GM19324 (cell line): ENCODE measurements around the gene CDC20.
"Not testable (repeated sequence)": the region's sequence is repeated elsewhere in the genome, so short reads cannot be mapped to it uniquely, and the experiment has no call there.

ENCODE experiments used
- ATAC-seq: cut with Tn5 transposase; IDR thresholded peaks from one replicate; pipeline ENCODE4 v1.9.1; 2021; ENCODE audit warnings: mild to moderate bottlenecking, moderate library complexity; ENCODE audit not compliant: unreplicated experiment, low FRiP score

The CDC20 gene

DNA sequence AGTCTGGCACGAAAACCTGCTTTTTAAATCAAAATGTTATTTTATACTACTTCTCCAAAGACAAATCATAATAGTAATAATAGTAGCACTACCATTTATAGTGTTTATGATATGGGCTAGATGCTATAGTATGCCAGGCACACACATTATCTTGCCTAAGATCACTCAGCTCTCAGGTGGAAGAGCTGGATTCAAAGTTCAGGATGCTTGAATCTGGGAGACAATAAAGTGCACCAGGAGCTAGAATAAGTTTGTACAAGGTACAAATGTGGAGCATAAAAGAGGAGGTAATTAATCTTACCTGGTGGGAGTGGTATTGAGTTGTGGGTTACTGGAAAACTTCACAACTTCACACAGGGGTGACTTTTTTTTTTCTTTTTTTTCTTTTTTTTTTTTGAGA, 19.1 kb downstream of the CDC20 start:
- no peak for ATAC-seq

DNA sequence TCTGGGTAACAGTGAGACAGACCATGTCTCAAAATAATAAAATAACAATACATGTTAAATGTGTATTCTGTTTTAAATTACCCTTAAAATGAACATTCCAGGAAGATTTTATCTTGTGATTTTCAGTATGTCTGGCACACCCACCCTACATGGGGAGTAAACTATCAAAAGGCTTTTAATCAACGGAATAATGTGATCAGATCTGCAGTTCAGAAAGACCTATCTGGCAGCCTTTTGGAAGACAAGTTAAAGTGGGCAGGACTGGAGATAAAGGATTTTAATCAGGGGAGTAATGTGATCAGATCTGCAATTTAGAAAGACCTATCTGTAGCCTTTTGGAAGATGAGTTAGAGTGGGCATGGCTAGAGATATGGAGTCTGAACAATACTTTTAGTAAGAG, 20.7 kb downstream of the CDC20 start:
- ATAC-seq, result no peak

DNA sequence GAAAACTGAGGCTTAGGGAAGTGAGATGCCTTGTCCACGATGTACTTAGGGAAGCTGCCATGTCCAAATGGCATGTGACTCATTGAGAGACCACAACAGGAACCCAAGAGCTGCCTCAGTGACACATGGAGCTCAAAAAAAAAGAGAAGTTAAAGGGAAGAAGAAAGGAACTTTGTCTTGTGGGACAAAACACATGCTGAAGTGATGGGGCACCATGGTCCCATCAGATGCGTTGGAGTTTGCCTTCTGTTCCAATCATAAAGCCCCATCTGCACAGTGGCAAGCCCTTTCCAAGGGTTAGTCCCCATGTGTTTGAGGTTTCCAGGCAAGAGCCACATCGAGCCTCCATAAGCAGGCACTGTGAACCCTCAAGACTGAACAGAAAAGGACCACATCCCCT, 22.8 kb downstream of the CDC20 start:
- ATAC-seq, result no peak

DNA sequence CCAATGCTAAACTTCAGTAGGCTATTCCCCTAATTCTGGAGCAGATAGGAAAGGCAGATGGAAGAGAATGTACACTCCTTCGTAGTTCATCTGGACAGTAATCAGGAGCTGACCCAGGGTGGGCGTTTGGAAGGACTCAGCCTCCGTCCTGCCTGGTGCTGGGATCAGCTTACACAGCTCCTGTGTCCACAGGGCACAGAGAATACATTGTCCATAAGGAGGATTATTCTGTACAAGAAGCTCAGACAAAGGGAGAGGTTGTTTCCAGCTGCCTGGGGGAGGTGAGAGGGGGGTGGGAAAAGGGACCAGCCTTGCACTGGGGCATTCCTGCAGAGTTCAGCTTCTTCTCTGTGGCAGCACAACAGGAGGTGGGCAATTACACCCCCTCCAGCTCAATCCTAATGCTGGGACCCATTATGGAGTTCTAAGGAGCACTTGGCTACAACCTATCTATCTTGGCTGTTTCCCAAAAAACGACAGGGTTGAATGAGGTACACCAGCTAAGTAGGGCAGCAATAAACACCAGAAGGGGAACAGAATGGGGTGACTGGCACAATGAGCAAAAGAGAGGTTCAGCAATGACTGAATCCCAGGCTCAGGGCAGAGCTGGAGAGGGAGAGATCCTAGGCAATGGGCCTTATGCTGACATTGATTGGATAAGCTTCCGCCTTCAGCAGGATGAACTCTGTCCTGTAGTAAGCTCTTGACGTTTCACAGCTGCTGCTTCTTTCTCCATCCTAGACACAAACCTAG, 23.4 kb downstream of the CDC20 start:
- no peak for ATAC-seq

DNA sequence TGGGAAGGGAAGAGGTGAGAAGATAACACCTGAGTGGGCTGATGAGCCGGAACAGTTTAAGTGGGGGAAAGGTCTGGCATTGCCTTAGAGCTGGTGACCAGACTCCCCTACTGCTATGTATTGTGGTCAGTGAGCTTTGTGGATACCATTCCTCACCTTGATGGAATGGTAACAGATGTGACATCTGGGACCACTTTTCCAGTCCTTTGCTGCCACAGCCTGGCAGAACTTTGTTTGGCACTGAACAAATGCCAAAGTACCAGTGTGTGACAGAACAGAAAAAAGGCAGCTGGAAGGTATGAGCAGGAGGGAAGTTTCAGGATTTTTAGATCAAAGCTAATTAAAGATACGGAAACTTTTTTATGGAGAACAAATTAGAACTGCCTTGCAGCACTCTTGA, 24.7 kb downstream of the CDC20 start:
- ATAC-seq, result no peak

DNA sequence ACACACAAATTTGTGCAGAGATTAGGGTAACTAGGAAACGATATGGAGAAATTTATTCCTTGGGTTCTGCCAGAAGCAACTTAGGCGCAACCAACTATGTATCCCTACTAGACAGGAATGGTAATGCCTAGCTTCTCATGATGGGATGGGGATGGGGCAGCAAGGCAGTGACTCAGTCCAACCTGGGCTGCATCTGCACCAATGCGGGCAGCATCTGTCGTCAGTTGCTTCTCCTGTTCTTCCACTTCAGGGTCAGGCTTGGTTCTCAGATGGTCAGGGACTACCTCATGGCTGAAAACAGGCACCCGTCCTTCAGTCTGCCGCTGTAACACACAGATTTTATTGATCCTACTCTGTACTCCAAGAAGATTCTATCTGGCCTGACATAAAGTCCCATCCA, 27.9 kb downstream of the CDC20 start:
- ATAC-seq, result no peak

DNA sequence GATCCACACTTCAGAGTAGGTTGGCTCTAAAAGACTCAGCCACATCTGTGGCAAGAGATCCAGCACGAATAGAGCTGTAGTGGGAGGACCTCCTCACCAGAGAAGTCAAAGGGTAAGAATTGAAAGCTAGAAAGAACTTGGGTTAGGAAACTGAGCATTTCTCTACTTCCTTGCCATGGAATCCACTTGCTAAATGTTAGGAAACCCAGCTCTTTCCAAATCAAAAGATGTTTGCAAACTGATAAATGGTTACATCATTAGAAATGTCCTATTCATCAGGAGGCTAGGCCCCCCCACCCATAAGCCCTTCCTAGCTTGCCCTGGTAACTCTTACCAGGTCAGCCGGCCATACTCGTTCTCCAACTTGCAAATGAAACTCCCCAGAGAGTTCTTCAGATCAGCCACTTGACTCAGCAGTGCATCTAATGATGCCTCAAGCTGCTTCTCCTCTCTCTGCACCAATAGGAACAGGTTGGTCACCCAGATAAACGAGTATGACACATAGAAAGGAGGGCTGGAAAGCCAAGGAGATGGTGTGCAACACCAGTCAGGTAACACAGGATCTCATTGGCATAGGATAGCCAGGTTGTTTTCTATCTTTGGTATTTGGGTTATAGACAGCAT, 29.3 kb downstream of the CDC20 start:
- ATAC-seq, result no peak

DNA sequence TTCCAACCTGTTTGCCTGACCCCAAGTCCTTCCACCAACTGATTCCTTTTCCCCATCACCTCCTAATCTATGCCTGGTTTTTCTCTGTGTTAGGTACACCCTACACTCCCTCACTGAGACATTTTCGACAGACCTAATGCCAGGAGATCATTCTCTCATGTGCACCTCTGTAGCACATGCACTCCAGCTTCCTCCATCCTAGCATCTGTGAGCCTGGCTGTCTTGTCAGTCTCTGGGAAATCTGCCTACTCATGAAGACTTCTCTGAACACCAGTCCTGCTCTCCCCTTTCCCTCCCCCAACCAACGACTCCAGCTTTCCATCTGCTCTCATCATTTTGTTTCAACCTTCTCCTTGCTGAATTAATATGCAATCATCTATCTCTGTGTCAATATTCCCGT, 29.8 kb downstream of the CDC20 start:
- no peak for ATAC-seq

DNA sequence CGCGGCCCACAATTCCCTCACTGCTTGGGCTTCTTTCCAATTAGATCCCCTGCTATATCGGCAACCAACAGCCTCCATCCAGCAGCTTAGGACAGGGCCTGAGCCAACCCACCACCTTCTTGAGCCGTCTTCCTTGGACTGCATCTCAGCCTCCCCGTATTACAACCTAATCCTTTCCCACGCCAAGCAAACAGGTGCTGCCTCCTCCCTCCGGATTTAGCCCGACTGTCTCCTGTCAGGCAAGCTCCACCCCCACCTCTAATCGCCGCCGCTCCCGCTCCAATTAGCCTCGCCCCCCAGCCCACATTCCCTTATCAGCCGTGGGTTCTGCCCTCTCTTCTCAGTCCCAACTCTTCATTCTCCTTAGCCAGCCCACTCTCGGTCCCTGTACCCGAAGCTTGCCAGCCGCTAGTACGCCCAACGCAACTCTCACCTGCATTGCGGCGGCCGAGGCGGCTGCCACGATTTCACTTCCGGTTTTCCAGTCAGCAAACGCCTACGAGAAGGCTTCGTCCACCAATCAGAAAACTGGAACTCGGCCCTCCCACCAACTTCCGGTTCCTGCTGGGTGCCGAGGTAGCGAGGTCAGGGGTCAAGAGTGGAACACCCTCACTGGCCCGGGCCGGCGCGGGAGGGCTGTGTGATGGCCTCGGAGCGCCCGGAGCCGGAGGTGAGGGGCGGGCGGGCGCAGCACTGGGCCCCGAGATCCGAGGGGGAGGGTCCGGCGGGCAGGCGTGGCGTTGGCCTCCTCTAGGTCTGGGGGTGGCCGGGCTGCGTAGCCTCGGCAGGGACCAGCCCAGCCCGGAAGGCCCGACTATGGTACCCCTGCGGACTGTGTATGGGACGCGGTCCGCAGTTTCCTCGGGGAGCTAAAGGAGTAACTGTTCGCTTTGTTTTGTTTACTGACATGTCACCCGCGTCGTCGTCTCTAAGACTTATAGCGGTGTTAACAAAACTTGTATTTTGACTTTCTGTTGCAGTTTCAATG, 30.8 kb downstream of the CDC20 start, which contains the start of the genes MED8 and SZT2:
MED8 (minus strand) TSS at position 475 of the 988 bp plus-strand sequence; CDS start at position 439, 36 bp downstream.
SZT2 (plus strand) TSS at position 574 of the 988 bp plus-strand sequence; CDS start at position 644, 70 bp downstream.
- peak; percentile 85 for ATAC-seq

DNA sequence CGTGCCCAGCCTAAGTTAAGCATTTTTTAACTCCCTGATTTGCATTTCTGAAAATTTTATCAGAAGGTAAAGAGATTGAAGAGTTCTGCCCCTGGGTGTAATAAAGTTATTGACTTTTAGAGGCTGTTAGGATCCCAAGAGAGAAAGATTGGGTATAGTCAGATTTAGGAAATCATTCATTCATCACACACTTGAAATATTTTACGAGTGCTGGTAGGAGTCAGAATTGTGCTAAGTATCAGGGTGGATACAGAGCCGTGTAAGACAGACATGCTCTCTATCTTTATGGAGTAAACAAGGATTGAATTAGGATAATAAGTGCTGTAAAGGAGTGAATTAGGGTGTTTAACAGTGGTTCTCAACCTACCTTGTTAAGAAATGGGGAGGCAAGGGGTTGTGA, 33.9 kb downstream of the CDC20 start:
- ATAC-seq, result no peak

DNA sequence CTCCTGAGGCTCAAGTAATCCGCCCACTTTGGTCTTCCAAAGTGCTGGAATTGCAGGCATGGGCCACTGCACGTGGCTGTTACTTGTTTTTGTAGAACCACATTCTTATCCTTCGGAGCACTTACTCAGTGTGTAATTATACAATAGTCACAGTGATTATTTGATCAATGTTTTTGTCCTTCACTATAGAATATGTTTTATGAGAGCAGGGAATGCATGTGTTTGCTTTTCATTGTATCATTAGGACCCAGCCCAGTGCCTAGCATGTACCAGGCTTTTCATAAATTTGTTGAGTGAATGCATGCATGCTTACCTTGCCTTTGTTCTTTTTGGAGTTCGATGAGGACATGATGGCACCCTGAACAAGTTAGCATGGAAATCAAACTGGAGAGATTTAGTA, 36.7 kb downstream of the CDC20 start:
- ATAC-seq, result no peak

DNA sequence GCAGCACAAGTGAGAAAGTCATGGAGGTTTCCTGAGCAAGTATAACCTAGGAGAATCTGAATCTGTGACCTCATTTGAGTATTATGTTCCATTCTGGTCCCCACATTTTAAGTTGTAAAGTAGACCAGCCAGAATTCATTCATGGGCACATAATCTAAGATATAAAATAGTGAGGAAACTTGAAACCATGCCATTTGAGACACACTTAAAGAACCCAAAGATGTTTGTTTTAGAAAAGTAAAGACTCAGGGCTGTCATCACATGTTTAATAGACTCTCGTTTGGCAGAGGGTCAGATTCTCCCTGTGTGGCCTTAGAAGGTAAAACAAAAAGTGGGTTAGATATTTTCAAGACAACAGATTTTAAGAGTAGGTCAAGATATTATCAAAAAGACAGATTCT, 37.3 kb downstream of the CDC20 start:
- ATAC-seq, result no peak

DNA sequence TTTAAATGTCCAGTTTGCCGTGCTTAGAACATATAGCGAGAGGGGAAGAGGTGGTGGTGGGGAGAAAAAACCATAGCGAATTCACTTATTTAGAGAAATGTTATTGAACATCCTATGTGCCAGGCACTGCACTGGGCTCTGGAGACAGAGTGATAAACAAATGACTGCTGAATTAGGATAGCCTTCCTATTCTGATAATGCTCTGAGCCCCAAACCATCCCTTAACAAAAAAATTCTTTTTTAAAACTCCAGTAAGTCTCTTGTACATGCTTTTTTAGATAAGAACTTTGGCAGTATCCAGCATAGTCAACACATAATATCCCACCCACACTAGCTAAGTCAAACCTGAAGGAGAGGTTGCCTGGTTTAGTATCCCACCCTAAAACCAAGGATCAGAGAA, 39.4 kb downstream of the CDC20 start:
- no peak for ATAC-seq

DNA sequence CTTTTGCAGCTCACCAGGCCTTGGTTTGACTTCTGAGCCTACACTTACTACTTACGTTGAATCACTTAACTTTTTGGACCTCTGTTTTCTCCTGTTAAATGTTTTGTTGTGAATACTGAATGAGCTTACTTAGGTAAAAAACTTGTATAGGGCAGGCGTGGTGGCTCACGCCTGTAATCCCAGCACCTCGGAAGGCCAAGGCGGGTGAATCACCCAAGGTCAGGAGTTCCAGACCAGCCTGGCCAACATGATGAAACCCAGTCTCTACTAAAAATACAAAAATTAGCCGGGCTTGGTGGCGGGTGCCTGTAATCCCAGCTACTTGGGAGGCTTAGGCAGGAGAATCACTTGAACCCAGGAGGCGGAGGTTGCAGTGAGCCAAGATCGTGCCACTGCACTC, 41.7 kb downstream of the CDC20 start:
- ATAC-seq, result not testable (repeated sequence)

DNA sequence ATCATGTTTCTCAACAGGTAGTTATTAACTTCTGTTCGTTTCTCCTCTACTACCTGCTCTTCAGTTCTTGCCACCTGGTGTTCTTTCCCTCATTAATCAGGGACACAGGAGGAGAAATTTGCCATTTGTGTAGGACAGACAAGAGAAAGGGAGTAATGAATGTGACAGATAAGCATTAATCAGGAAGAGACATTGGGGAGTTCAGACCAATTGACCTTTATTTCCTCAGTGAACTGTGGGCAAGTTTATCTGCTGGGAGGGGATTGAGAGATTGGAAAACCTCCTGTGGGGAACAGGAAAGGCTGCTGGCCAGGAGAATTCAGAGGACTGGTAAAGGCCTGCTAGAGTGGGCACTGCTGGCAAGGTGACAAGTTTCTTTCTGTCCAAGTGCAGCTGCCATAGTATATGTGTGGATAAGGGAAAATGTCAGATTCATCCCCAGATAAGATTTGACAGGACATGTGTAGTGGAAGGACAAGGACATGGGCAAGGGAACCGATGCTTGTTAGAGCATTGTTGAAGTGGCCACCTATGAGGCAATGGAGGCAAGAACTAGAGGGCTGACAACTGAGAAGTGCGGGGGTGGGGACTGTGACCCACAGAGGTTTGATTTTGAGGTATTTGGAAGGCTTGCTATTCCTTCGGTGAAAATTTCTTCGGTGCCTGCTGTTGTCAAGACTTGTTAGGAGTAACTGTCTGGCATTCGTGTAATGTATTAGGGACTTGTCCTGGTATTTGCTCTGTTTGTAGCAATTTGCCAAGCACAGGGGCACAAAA, 43.5 kb downstream of the CDC20 start:
- ATAC-seq, result no peak

DNA sequence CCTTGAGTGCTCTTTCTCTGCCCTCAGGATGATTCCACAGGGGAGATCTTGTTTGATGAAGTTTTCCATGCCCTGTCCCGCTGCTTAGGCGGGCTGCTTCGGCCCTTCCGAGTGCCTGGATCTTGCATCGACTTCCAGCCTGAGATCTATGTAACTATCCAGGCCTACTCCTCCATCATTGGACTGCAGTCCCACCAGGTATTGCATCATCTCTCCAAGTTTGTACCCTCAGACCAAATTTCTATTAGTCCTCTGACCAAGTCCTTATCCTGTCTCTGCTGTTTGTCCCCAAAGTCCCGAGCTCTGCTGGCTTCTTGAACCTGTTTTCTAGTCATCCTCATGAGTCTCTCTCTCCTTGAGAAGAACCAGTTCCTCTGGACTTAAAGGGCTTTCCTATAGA, 45.6 kb downstream of the CDC20 start:
- no peak for ATAC-seq

DNA sequence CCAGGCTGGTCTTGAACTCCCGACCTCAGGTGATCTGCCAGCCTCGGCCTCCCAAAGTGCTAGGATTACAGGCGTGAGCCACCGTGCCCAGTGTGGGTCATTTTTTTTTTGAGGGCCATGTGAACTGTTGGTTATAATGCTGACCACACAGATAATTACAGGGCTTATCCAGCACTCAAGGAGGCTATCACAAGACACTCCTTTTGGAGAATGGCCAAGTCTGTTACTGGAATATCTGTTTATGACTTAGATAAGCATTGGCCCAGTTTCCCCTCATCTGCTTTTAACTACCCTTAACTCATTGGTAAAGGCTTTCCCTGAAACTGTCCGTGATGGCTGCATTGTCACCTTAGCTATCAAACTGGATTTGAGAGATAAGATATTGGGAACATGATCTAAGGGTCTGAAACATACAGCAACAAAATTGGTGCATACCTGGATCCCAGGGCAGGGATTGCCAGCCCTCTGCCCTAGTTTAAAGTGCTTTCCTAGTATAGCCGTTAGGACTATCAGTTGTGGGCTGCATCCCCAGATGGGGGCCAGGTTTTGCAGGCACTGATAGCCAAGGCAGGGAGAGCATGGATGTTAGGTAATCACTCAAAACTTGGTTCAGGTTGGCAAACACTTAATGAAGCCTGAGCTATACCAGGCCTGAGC, 46.6 kb downstream of the CDC20 start:
- no peak for ATAC-seq

DNA sequence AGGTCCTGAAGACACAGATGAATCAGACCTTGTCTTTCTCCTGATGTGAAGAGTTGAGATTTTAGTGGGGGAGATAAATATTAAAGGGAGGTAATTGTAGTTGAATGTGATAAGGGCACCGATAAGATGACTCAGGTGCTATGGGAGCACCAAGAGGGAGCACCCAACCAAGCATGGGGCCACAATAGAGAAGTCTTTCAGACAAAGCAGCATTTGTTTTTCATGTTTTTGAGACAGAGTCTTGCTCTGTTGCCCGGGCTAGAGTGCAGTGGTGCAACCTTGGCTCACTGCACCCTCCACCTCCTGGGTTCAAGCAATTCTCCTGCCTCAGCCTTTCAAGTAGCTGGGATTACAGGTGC, 47.1 kb downstream of the CDC20 start:
- no peak for ATAC-seq

DNA sequence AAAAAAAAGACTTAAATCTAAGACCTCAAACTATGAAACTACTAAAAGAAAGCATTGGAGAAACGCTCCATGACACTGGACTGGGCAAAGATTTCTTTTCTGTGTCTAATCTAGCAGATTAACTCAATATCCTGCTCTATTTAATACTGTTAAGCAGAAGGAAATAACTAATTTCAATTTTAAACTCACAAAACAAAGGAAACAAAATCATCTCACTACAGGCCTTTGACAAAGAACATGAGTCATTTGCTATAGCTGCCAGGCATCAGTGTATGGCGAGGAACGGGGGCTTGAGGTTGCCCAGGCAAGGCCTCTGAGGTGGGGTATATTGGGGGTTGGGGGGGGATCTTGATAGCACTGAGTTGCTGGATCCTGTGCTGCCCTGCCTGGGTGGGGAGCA, 51.8 kb downstream of the CDC20 start:
- ATAC-seq, result no peak
